ENCODE results near the gene C3. TPM values are rescaled to one million over a fixed set of nuclear protein-coding genes. Genes with fewer than 3 reads are reported as not detected.

Gene C3
- total and polyA plus RNA-seq, 2 of the 13 experiments (the other 11 are each of a cell fraction or from before 2014, with no cell fraction given): 1,455 to 6,272 TPM

DNA sequence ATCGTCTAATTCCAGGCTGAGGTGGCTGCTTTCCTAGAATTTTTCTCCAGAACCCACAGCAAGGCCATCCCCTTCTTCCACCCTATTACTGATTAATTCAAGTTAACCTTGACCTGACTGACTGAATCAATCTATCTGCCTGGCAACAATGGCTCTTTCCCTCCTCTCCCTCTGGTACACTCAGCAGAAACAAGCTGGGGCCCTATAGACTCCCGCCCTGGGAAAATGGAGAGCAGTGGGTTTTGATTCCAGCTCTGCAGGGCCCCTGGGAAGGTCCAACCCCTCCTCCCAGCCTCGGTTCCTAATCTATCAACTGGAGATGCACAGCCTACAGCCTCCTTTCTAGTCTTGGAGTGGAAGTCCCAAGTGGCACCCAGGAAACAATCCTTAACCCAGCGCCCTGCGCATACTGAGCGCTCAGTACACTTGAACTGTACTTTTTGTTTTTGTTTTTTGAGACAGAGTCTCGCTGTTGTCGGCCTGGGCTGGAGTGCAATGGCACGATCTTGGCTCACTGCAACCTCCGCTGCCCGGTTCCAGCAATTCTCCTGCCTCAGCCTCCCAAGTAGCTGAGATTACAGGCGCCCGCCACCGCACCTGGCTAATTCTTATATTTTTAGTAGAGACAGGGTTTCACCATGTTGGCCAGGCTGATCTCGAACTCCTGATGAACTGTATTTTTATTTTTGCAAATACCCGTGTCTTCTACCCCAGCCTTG, 5.2 kb upstream of the C3 start (continued):
- TF ChIP-seq, protein P1, sequence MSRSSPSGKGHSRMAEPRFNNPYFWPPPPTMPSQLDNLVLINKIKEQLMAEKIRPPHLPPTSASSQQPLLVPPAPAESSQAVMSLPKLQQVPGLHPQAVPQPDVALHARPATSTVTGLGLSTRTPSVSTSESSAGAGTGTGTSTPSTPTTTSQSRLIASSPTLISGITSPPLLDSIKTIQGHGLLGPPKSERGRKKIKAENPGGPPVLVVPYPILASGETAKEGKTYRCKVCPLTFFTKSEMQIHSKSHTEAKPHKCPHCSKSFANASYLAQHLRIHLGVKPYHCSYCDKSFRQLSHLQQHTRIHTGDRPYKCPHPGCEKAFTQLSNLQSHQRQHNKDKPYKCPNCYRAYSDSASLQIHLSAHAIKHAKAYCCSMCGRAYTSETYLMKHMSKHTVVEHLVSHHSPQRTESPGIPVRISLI (CRISPR knock-in tag; IDR thresholded peaks at IDR 0.05; ENCODE audit: borderline replicate concordance): no peak
- TF ChIP-seq, protein P2, sequence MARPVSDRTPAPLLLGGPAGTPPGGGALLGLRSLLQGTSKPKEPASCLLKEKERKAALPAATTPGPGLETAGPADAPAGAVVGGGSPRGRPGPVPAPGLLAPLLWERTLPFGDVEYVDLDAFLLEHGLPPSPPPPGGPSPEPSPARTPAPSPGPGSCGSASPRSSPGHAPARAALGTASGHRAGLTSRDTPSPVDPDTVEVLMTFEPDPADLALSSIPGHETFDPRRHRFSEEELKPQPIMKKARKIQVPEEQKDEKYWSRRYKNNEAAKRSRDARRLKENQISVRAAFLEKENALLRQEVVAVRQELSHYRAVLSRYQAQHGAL (CRISPR knock-in tag; IDR thresholded peaks at IDR 0.05; ENCODE audit: not compliant biosample characterization): no peak
- TF ChIP-seq RNF2 (conservative IDR thresholded peaks at IDR 0.05; ENCODE audit: low read depth) (no peak), FOXA3 (CRISPR knock-in tag; IDR thresholded peaks at IDR 0.05) (peak; percentile 28; the same call in 1 of the 2 replicates), SPEN (CRISPR knock-in tag; IDR thresholded peaks at IDR 0.05; ENCODE audit: low read depth) (no peak), ZNF709 (CRISPR knock-in tag; IDR thresholded peaks at IDR 0.05) (no peak), NR2F2 (IDR thresholded peaks at IDR 0.05; ENCODE audit: borderline replicate concordance, low read depth) (peak; percentile 62; the same call in 1 of the 2 replicates), ZNF350 (CRISPR knock-in tag; IDR thresholded peaks at IDR 0.05; ENCODE audit: borderline replicate concordance, low read depth) (no peak; the same call in 1 of the 2 replicates), NRL (CRISPR knock-in tag; IDR thresholded peaks at IDR 0.05; ENCODE audit: borderline replicate concordance) (no peak), SNAI1 (CRISPR knock-in tag; IDR thresholded peaks at IDR 0.05; ENCODE audit: borderline replicate concordance) (no peak), ZNF253 (CRISPR knock-in tag; IDR thresholded peaks at IDR 0.05; ENCODE audit: borderline replicate concordance) (no peak), ZNF292 (CRISPR knock-in tag; IDR thresholded peaks at IDR 0.05; ENCODE audit: borderline replicate concordance, low read depth) (no peak), SRSF4 (IDR thresholded peaks at IDR 0.05; ENCODE audit: low read depth, low read length, poor library complexity, severe bottlenecking) (no peak), ZNF12 (CRISPR knock-in tag; IDR thresholded peaks at IDR 0.05) (no peak), ZNF251 (CRISPR knock-in tag; IDR thresholded peaks at IDR 0.05) (no peak), THYN1 (CRISPR knock-in tag; IDR thresholded peaks at IDR 0.05; ENCODE audit: borderline replicate concordance, low read depth) (no peak), TAF1 (CRISPR knock-in tag; IDR thresholded peaks at IDR 0.05) (no peak; the same call in 1 of the 2 replicates), MEF2D (CRISPR knock-in tag; IDR thresholded peaks at IDR 0.05) (no peak), ZNF792 (CRISPR knock-in tag; IDR thresholded peaks at IDR 0.05) (no peak), MAFK (conservative IDR thresholded peaks at IDR 0.05 in 1 of 2, IDR thresholded peaks at IDR 0.05 in 1 of 2; ENCODE audit: low read length in 2 of 2) (peak; percentile 38 to 66), ZEB1 (IDR thresholded peaks at IDR 0.05; ENCODE audit: insufficient replicate concordance, low read depth) (no peak), KDM1A (CRISPR knock-in tag; IDR thresholded peaks at IDR 0.05) (no peak)
- TF ChIP-seq, protein P3, sequence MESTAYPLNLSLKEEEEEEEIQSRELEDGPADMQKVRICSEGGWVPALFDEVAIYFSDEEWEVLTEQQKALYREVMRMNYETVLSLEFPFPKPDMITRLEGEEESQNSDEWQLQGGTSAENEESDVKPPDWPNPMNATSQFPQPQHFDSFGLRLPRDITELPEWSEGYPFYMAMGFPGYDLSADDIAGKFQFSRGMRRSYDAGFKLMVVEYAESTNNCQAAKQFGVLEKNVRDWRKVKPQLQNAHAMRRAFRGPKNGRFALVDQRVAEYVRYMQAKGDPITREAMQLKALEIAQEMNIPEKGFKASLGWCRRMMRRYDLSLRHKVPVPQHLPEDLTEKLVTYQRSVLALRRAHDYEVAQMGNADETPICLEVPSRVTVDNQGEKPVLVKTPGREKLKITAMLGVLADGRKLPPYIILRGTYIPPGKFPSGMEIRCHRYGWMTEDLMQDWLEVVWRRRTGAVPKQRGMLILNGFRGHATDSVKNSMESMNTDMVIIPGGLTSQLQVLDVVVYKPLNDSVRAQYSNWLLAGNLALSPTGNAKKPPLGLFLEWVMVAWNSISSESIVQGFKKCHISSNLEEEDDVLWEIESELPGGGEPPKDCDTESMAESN (CRISPR knock-in tag; conservative IDR thresholded peaks at IDR 0.05): no peak
- TF ChIP-seq, protein P4, sequence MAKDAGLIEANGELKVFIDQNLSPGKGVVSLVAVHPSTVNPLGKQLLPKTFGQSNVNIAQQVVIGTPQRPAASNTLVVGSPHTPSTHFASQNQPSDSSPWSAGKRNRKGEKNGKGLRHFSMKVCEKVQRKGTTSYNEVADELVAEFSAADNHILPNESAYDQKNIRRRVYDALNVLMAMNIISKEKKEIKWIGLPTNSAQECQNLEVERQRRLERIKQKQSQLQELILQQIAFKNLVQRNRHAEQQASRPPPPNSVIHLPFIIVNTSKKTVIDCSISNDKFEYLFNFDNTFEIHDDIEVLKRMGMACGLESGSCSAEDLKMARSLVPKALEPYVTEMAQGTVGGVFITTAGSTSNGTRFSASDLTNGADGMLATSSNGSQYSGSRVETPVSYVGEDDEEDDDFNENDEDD (CRISPR knock-in tag; IDR thresholded peaks at IDR 0.05; ENCODE audit: borderline replicate concordance): no peak
- TF ChIP-seq, protein P5, sequence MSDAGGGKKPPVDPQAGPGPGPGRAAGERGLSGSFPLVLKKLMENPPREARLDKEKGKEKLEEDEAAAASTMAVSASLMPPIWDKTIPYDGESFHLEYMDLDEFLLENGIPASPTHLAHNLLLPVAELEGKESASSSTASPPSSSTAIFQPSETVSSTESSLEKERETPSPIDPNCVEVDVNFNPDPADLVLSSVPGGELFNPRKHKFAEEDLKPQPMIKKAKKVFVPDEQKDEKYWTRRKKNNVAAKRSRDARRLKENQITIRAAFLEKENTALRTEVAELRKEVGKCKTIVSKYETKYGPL (CRISPR knock-in tag; IDR thresholded peaks at IDR 0.05): no peak
